ENCODE measurements around the gene ALDOC. TPM values are rescaled to one million over a fixed set of nuclear protein-coding genes. Genes with fewer than 3 reads are reported as not detected.

The ALDOC gene
- total RNA-seq, 1 experiment from 2014 or later, result 53.2 TPM

DNA sequence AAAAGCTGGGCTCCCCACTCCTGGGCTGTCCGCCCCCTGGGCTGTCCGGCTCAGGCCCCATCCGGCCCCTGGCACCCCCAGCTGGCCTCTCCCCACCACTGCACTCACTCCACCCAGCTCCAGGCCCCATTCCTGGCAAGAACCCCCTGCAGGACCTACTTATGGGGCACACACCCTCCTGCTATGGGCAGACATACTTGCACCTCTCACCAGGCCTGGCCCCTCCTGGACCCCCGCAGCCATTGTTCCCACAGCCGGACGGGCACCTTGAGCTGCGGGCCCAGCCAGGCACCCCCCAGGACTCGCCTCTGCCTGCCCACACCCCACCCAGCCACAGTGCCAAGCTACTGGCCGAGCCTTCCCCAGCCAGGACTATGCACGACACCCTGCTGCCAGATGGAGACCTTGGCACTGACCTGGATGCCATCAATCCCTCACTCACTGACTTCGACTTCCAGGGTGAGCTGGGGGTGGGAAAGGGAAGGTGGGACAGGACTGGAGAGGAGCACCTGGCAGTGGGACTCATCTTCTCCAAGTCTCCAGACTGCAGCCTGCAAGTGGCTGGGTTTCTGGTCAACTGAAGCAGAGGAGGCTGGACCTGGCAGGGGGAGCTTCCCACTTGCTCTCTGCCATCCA lies 41.8 kb downstream of the ALDOC start:
- no peak for DNase-seq
- Histone ChIP-seq H3K23ac (ENCODE audit: insufficient read length, low read depth, low read length) (no peak overlapping the region), H2BK120ac (ENCODE audit: low read depth, low read length, poor library complexity, severe bottlenecking) (no peak overlapping the region), H3K27ac (ENCODE audit: insufficient read length, low read depth, low read length) (no peak overlapping the region), H3K4me2 (ENCODE audit: insufficient read depth, insufficient read length, low read length) (no peak overlapping the region), H3K9me3 (ENCODE audit: control insufficient read depth, low read depth, low read length) (no peaks in the 10 kb centered on the region), H2BK12ac (ENCODE audit: insufficient read length, low read depth, low read length) (no peak overlapping the region), H3K9ac (ENCODE audit: extremely low read depth, insufficient read length, low read length) (no peak overlapping the region), H2AFZ (ENCODE audit: low read length) (no peak overlapping the region), H4K20me1 (ENCODE audit: control insufficient read depth, insufficient read depth, insufficient read length) (no peaks in the 10 kb centered on the region), H3K79me2 (ENCODE audit: insufficient read depth, low read length) (no peaks in the 10 kb centered on the region), H3K4me1 (ENCODE audit: insufficient read depth, low read length) (no peaks in the 10 kb centered on the region), H3K56ac (ENCODE audit: insufficient read length, low read depth, low read length) (no peak overlapping the region), H3K27me3 (ENCODE audit: insufficient read depth, low read length) (no peaks in the 10 kb centered on the region), H4K8ac (replicated peaks; ENCODE audit: insufficient read length, low read depth, low read length) (no peak overlapping the region), H2AK5ac (ENCODE audit: insufficient read length, low read length) (no peak overlapping the region), H4K91ac (ENCODE audit: insufficient read length, low read depth, low read length) (no peak overlapping the region), H3K4ac (ENCODE audit: low read depth, low read length) (no peak overlapping the region), H3K18ac (ENCODE audit: insufficient read length, low read depth, low read length) (no peak overlapping the region), H2BK5ac (ENCODE audit: insufficient read length, low read length) (no peak overlapping the region), H4K5ac (ENCODE audit: insufficient read length, low read depth, low read length) (no peak overlapping the region), H3K79me1 (ENCODE audit: insufficient read depth, low read depth, low read length, poor library complexity, severe bottlenecking) (no peaks in the 10 kb centered on the region), H2BK15ac (ENCODE audit: low read depth, low read length) (no peak overlapping the region), H3K23me2 (ENCODE audit: insufficient read length, low read depth, low read length, poor library complexity, severe bottlenecking) (no peaks in the 10 kb centered on the region), H2BK20ac (ENCODE audit: low read depth, low read length, poor library complexity, severe bottlenecking) (no peak overlapping the region), H3T11ph (ENCODE audit: low read length) (no peak overlapping the region), H3K14ac (ENCODE audit: insufficient read depth, low read length) (no peak overlapping the region)
- Mint-ChIP-seq H3K36me3 (ENCODE audit: insufficient read depth in 1 of 3, low read depth in 3 of 3) (no peaks in the 10 kb centered on the region), H3K27me3 (ENCODE audit: low read depth) (peaks cover 12% of the 10 kb centered on the region), H3K4me3 (no peak overlapping the region), H3K4me1 (peaks cover 0 to 21% of the 10 kb centered on the region in 2 experiments; a peak in 2 of 4 replicates), H3K9me3 (no peaks in the 10 kb centered on the region), H3K27ac (no peak overlapping the region; a peak in 1 of 7 replicates)
- no CpG with 5 or more reads among the region's 11 CpGs for WGBS (ENCODE audit: extremely low coverage, insufficient read length, low lambda C conversion rate)
- TF ChIP-seq, protein P1, sequence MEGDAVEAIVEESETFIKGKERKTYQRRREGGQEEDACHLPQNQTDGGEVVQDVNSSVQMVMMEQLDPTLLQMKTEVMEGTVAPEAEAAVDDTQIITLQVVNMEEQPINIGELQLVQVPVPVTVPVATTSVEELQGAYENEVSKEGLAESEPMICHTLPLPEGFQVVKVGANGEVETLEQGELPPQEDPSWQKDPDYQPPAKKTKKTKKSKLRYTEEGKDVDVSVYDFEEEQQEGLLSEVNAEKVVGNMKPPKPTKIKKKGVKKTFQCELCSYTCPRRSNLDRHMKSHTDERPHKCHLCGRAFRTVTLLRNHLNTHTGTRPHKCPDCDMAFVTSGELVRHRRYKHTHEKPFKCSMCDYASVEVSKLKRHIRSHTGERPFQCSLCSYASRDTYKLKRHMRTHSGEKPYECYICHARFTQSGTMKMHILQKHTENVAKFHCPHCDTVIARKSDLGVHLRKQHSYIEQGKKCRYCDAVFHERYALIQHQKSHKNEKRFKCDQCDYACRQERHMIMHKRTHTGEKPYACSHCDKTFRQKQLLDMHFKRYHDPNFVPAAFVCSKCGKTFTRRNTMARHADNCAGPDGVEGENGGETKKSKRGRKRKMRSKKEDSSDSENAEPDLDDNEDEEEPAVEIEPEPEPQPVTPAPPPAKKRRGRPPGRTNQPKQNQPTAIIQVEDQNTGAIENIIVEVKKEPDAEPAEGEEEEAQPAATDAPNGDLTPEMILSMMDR (conservative IDR thresholded peaks at IDR 0.05), result no peak

All from H9 (cell line).